Tibial nerve (tissue), 4 donors: ENCODE data around the gene RPS6KA6. TPM values are rescaled to one million over a fixed set of nuclear protein-coding genes. Genes with fewer than 3 reads are reported as not detected.

ENCODE experiments used
- DNase-seq, 2 donors: peaks; one replicate each; pipeline ENCODE4 v3.0.0-alpha.2; 2019; ENCODE audit warnings: low spot score in 2 of 2
- H3K27ac ChIP-seq, 4 donors: fragments of 200-600 bp; sonication (generic) in 3 of 4; one replicate each; pipeline ENCODE4 v1.5.1; 2017 to 2019; ENCODE audit warnings: mild to moderate bottlenecking in 1 of 4
- H3K27me3 ChIP-seq, 2 donors: fragments of 200-600 bp; sonication (generic) in 1 of 2; one replicate each; pipeline versions ENCODE4 v1.5.1 to v1.6.0; 2017 to 2019
- H3K36me3 ChIP-seq, 3 donors: fragments of 200-600 bp; sonication (generic); one replicate each; pipeline ENCODE4 v1.5.1; 2018 to 2019
- H3K4me1 ChIP-seq, 4 donors: fragments of 200-600 bp; sonication (generic) in 3 of 4; one replicate each; pipeline ENCODE4 v1.5.1; 2017 to 2019
- H3K4me3 ChIP-seq, 4 donors: fragments of 200-600 bp; sonication (generic) in 3 of 4; one replicate each; pipeline ENCODE4 v1.5.1; 2017 to 2019; ENCODE audit warnings: mild to moderate bottlenecking in 1 of 4, moderate library complexity in 1 of 4
- H3K9me3 ChIP-seq, 4 donors: fragments of 200-600 bp; sonication (generic) in 3 of 4; one replicate each; pipeline ENCODE4 v1.5.1; 2017 to 2019
- EP300 ChIP-seq, 2 donors: sonication (generic); formaldehyde crosslinking; IDR thresholded peaks; one replicate each; pipeline ENCODE4 v1.6.1; 2017; ENCODE audit warnings: antibody characterized with exemption in 2 of 2, mild to moderate bottlenecking in 1 of 2
- POLR2A ChIP-seq, 2 donors: fragments of 450-650 bp; IDR thresholded peaks; one replicate each; pipeline ENCODE4 v1.6.1; 2017; ENCODE audit warnings: antibody characterized with exemption in 2 of 2, mild to moderate bottlenecking in 2 of 2, moderate library complexity in 2 of 2
- WGBS, 2 donors: methylation state at CpG; one replicate each; pipeline ENCODE4 v1.1.5; 2018; 5-methylcytosine and 5-hydroxymethylcytosine counted together
- total RNA-seq, 4 donors: library from RNA; depleted of rRNA; stranded (reverse); fragments of >200 nt; gene quantifications; one replicate each; pipeline ENCODE4 v1.1.0, GENCODE V29; 2016
- TF ChIP-seq, protein P1 (sequence below), 5 experiments: fragments of 200-600 bp in 3 of 5; fragments of 450-650 bp in 2 of 5; sonication (generic) in 3 of 5; IDR thresholded peaks; one replicate each; pipeline ENCODE4 v1.5.1; 2016 to 2019; ENCODE audit warnings: antibody characterized with exemption in 5 of 5, mild to moderate bottlenecking in 3 of 5, moderate library complexity in 2 of 5

Gene RPS6KA6
- total RNA-seq, 4 donors from 2014 or later = 0.60 to 4.3 (median 1.4) TPM

DNA sequence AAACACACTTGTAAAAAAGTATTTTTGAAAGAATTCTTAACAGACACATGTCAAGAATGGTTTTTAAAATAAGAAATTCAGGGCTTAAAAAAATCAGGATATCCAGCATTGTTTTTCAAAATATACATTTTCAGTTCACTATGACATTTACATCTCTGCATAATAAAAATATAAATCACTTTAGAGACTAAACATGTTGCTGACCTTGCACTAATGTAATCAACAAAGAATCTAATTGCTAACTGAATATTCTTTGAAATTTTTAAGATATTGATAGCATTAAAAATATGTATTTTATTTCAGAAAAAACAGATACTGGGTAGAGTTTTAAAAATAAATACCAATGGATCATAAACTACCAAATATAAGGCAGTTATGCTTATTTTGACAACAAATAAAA is 26.4 kb downstream of the RPS6KA6 start:
- Histone ChIP-seq H3K4me1 (no peaks in the 10 kb centered on the region), H3K36me3 (no peaks in the 10 kb centered on the region), H3K27me3 (no peaks in the 10 kb centered on the region), H3K27ac (no peak overlapping the region), H3K4me3 (no peak overlapping the region), H3K9me3 (no peaks in the 10 kb centered on the region)
- DNase-seq = no peak
- TF ChIP-seq, protein P1, sequence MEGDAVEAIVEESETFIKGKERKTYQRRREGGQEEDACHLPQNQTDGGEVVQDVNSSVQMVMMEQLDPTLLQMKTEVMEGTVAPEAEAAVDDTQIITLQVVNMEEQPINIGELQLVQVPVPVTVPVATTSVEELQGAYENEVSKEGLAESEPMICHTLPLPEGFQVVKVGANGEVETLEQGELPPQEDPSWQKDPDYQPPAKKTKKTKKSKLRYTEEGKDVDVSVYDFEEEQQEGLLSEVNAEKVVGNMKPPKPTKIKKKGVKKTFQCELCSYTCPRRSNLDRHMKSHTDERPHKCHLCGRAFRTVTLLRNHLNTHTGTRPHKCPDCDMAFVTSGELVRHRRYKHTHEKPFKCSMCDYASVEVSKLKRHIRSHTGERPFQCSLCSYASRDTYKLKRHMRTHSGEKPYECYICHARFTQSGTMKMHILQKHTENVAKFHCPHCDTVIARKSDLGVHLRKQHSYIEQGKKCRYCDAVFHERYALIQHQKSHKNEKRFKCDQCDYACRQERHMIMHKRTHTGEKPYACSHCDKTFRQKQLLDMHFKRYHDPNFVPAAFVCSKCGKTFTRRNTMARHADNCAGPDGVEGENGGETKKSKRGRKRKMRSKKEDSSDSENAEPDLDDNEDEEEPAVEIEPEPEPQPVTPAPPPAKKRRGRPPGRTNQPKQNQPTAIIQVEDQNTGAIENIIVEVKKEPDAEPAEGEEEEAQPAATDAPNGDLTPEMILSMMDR (IDR thresholded peaks at IDR 0.05) = no peak
- TF ChIP-seq EP300 (IDR thresholded peaks at IDR 0.05) (no peak), POLR2A (IDR thresholded peaks at IDR 0.05) (no peak)

DNA sequence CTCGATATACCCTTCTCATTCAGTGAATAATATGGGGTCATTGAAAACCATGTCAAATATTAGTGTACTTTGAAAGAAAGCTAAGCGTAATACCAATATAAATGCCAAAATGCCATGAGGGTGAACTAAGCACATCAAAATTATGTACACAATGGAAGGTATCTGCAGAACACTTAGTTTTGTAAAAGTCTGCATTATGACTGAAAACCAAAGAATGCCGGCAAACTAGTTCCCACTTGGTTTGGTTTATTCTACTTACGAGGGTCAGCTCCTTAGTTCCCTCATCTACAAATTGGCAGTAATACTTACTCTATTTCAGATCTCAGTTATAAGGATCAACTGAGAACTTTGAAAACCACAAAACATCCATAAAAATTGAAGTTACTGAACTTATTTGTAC is 27.3 kb downstream of the RPS6KA6 start:
- TF ChIP-seq, protein P1 (IDR thresholded peaks at IDR 0.05) = no peak
- no peak for TF ChIP-seq POLR2A (IDR thresholded peaks at IDR 0.05)
- no peak for TF ChIP-seq EP300 (IDR thresholded peaks at IDR 0.05)
- 77 to 86% methylated on average over 4 of the region's 4 CpGs for WGBS, 2 donors
- Histone ChIP-seq H3K27ac (no peak overlapping the region), H3K9me3 (no peaks in the 10 kb centered on the region), H3K4me3 (no peak overlapping the region), H3K27me3 (no peaks in the 10 kb centered on the region), H3K36me3 (no peaks in the 10 kb centered on the region), H3K4me1 (no peaks in the 10 kb centered on the region)
- no peak for DNase-seq

DNA sequence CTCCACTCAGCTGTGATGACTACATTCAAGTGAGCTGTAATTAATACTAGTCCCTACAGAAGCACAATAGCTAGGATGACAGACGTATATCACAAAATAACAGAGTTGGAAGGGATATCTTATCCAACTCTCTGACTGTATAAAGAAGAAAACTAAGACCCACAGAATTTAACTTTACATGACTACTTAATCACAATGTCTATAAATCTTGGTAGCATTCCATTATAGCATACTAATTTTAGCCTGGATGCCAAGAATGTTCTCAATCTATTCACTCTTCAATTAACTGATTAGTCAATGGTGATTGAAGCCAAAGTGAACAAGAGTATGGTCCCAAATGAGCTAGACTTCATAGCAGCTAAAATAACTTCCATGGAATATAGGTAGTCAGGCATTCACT is 31.2 kb downstream of the RPS6KA6 start:
- WGBS, 2 donors = 70 to 79% methylated on average over 1 of the region's 1 CpG
- H3K27ac ChIP-seq = no peak overlapping the region
- no peak for DNase-seq
- H3K9me3 ChIP-seq = no peaks in the 10 kb centered on the region
- no peak for TF ChIP-seq EP300 (IDR thresholded peaks at IDR 0.05)
- no peak for TF ChIP-seq POLR2A (IDR thresholded peaks at IDR 0.05)
- TF ChIP-seq, protein P1 (IDR thresholded peaks at IDR 0.05) = no peak
- H3K4me1 ChIP-seq = no peaks in the 10 kb centered on the region
- H3K36me3 ChIP-seq = no peaks in the 10 kb centered on the region
- no peak overlapping the region for H3K4me3 ChIP-seq
- no peaks in the 10 kb centered on the region for H3K27me3 ChIP-seq

DNA sequence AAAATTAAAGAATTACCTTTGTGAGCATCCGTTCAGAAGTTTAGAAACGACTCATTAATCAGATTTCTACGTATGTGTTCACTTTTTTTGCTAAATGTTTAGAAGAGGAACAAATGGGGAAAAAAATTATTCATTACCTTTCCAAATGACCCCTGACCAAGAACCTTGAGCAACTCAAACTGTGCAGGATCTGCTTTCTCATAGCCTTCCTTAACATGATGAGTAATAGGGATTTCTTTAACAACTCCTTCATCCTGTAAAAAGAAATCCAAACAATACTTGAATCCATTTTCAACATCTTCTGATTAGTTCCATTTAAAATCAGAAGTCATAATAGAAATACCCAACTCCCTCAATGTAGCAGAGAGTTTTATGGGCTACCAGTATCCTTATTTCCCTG is 32.1 kb downstream of the RPS6KA6 start:
- no peaks in the 10 kb centered on the region for H3K27me3 ChIP-seq
- no peaks in the 10 kb centered on the region for H3K36me3 ChIP-seq
- TF ChIP-seq EP300 (IDR thresholded peaks at IDR 0.05) (no peak), POLR2A (IDR thresholded peaks at IDR 0.05) (no peak)
- TF ChIP-seq, protein P1 (IDR thresholded peaks at IDR 0.05) = no peak
- H3K4me1 ChIP-seq = no peaks in the 10 kb centered on the region
- no peak for DNase-seq
- H3K4me3 ChIP-seq = no peak overlapping the region
- H3K27ac ChIP-seq = no peak overlapping the region
- no peaks in the 10 kb centered on the region for H3K9me3 ChIP-seq
- WGBS, 2 donors = 77 to 90% methylated on average over 3 of the region's 3 CpGs

DNA sequence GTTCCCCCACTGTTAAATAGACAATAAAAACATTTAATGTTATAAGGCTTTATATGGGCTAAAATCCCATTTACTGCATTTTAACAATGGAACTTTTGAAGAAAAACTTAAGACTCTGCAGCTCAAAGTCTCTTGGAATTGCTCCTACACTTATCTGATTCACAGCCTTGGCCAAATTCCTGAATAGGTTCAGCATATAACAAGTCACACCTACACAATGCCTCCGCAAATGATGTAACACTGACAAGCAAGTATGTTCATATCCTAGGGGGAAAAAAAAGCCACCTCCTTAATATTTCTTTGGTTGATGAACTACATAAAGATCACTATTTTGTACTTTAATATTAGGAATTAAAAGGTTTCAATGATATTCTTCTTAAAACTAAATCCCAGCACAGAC is 34.5 kb downstream of the RPS6KA6 start:
- Histone ChIP-seq H3K27ac (no peak overlapping the region), H3K27me3 (no peaks in the 10 kb centered on the region), H3K36me3 (no peaks in the 10 kb centered on the region), H3K9me3 (no peaks in the 10 kb centered on the region), H3K4me1 (no peaks in the 10 kb centered on the region), H3K4me3 (no peak overlapping the region)
- DNase-seq = no peak
- TF ChIP-seq POLR2A (IDR thresholded peaks at IDR 0.05) (no peak), EP300 (IDR thresholded peaks at IDR 0.05) (no peak)
- TF ChIP-seq, protein P1 (IDR thresholded peaks at IDR 0.05) = no peak
- WGBS, 2 donors = 75 to 78% methylated on average over 1 of the region's 1 CpG
